Measurements from ENCODE around the gene NUP62. TPM values are rescaled to one million over a fixed set of nuclear protein-coding genes. Genes with fewer than 3 reads are reported as not detected.
A peak's percentile ranks its signal among the peaks of the same experiment; 100 is the strongest.

The NUP62 gene
- total and polyA plus RNA-seq, 2 of the 4 experiments (the other 2 are of a cell fraction): 21.3 to 29.7 TPM

- BruUV-seq (replicated peaks): no TSS peak
- dilution Hi-C loops (cut with HindIII; ENCODE audit: low sequenced_read_pairs, unreplicated experiment): no loop called here
Measured at GRCh38 chr19:49952479-49952836, 23.2 kb upstream of the NUP62 start.

More at GRCh38 chr19:49952479-49952836, 23.2 kb upstream of the NUP62 start:
- Histone ChIP-seq H2BK20ac (ENCODE audit: low read depth, low read length) (no peak overlapping the region), H2AFZ (replicated peaks; ENCODE audit: low read length, poor library complexity) (no peak overlapping the region), H4K5ac (ENCODE audit: low read depth, low read length) (no peak overlapping the region), H2BK15ac (ENCODE audit: low read depth, low read length) (no peak overlapping the region), H3K36me3 (ENCODE audit: control insufficient read depth, insufficient read depth, low read length) (no peaks in the 10 kb centered on the region), H3K18ac (ENCODE audit: low read depth, low read length) (no peak overlapping the region), H2BK5ac (ENCODE audit: low read depth, low read length, poor library complexity, severe bottlenecking) (no peak overlapping the region), H3K23ac (ENCODE audit: low read depth, low read length) (no peak overlapping the region), H2AK5ac (ENCODE audit: low read depth, low read length) (no peak overlapping the region), H4K91ac (ENCODE audit: insufficient read depth, low read depth, low read length) (no peak overlapping the region), H3K27ac (ENCODE audit: insufficient read depth, low read length) (no peak overlapping the region), H4K8ac (ENCODE audit: low read depth in 2 of 2, low read length in 2 of 2) (no peak overlapping the region), H3K9me1 (ENCODE audit: insufficient read depth, low read length) (no peaks in the 10 kb centered on the region), H2AK9ac (replicated peaks; ENCODE audit: low read depth, low read length, poor library complexity) (no peak overlapping the region), H4K20me1 (ENCODE audit: insufficient read depth, low read length) (no peaks in the 10 kb centered on the region), H3K27me3 (ENCODE audit: control insufficient read depth, insufficient read depth, low read length) (peaks cover 11% of the 10 kb centered on the region), H3K56ac (ENCODE audit: extremely low read depth, insufficient read depth, low read length) (no peak overlapping the region), H2BK120ac (ENCODE audit: low read depth, low read length) (no peak overlapping the region), H3K9ac (ENCODE audit: low read depth, low read length) (no peak overlapping the region), H3K9me3 (ENCODE audit: control insufficient read depth, insufficient read depth, low read length) (no peaks in the 10 kb centered on the region), H3K4me3 (ENCODE audit: insufficient read depth, low read depth, low read length) (no peak overlapping the region), H3K4me1 (ENCODE audit: control insufficient read depth, insufficient read depth, low read length) (no peaks in the 10 kb centered on the region), H3K4ac (ENCODE audit: low read depth, low read length) (no peak overlapping the region), H3K14ac (replicated peaks; ENCODE audit: low read depth, low read length) (no peak overlapping the region), H3K4me2 (ENCODE audit: low read depth, low read length) (no peak overlapping the region), H3K79me1 (ENCODE audit: low read depth in 1 of 2, low read length in 2 of 2) (no peaks in the 10 kb centered on the region)
- no peak for TF ChIP-seq BHLHE40 (IDR thresholded peaks at IDR 0.05; ENCODE audit: low read depth, low read length)
- no peak for TF ChIP-seq SMC3 (IDR thresholded peaks at IDR 0.05; ENCODE audit: low read depth, low read length)
- TF ChIP-seq, protein P1, sequence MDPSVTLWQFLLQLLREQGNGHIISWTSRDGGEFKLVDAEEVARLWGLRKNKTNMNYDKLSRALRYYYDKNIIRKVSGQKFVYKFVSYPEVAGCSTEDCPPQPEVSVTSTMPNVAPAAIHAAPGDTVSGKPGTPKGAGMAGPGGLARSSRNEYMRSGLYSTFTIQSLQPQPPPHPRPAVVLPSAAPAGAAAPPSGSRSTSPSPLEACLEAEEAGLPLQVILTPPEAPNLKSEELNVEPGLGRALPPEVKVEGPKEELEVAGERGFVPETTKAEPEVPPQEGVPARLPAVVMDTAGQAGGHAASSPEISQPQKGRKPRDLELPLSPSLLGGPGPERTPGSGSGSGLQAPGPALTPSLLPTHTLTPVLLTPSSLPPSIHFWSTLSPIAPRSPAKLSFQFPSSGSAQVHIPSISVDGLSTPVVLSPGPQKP (IDR thresholded peaks at IDR 0.05; ENCODE audit: borderline replicate concordance, low read depth, low read length): no peak
- no peak for TF ChIP-seq MXI1 (IDR thresholded peaks at IDR 0.05; ENCODE audit: borderline replicate concordance, low read depth, low read length)
- TF ChIP-seq MAZ (IDR thresholded peaks at IDR 0.05; ENCODE audit: borderline replicate concordance, low read depth, low read length): no peak
- TF ChIP-seq POLR2A (IDR thresholded peaks at IDR 0.05; ENCODE audit: low read depth, low read length): no peak
- TF ChIP-seq CHD1 (IDR thresholded peaks at IDR 0.05; ENCODE audit: low read depth, low read length): no peak
- TF ChIP-seq, protein P2, sequence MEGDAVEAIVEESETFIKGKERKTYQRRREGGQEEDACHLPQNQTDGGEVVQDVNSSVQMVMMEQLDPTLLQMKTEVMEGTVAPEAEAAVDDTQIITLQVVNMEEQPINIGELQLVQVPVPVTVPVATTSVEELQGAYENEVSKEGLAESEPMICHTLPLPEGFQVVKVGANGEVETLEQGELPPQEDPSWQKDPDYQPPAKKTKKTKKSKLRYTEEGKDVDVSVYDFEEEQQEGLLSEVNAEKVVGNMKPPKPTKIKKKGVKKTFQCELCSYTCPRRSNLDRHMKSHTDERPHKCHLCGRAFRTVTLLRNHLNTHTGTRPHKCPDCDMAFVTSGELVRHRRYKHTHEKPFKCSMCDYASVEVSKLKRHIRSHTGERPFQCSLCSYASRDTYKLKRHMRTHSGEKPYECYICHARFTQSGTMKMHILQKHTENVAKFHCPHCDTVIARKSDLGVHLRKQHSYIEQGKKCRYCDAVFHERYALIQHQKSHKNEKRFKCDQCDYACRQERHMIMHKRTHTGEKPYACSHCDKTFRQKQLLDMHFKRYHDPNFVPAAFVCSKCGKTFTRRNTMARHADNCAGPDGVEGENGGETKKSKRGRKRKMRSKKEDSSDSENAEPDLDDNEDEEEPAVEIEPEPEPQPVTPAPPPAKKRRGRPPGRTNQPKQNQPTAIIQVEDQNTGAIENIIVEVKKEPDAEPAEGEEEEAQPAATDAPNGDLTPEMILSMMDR (conservative IDR thresholded peaks at IDR 0.05; ENCODE audit: low read depth, low read length): no peak
- no peak for TF ChIP-seq NFE2L2 (IDR thresholded peaks at IDR 0.05; ENCODE audit: low read depth, low read length)
- no peak for TF ChIP-seq RFX5 (IDR thresholded peaks at IDR 0.05; ENCODE audit: low read depth, low read length)
- TF ChIP-seq RAD21 (IDR thresholded peaks at IDR 0.05; ENCODE audit: low read length): no peak
- TF ChIP-seq RCOR1 (IDR thresholded peaks at IDR 0.05; ENCODE audit: insufficient replicate concordance, low read length): no peak
- no peak for TF ChIP-seq MAFK (IDR thresholded peaks at IDR 0.05; ENCODE audit: low read depth, low read length)
- no peak for TF ChIP-seq CEBPB (IDR thresholded peaks at IDR 0.05; ENCODE audit: low read depth, low read length)
- no peak for TF ChIP-seq FOS (IDR thresholded peaks at IDR 0.05; ENCODE audit: low read depth, low read length)
- no peak for TF ChIP-seq USF2 (IDR thresholded peaks at IDR 0.05; ENCODE audit: low read depth, low read length)
- ChIA-PET POLR2A (ENCODE audit: unreplicated experiment) (no interaction called here), CTCF (no interaction called here)
- intact Hi-C loops (cut with micrococcal nuclease) (no loop called here), in situ Hi-C loops (cut with MboI; ENCODE audit: low sequenced_read_pairs) (no loop called here)
- no peak for DNase-seq
- ATAC-seq (ENCODE audit: low read depth): peak; percentile 51
